Mesendoderm (in vitro differentiated cells): ENCODE data around the gene UNC5B.

Experiments used
- DNase-seq: peaks from one replicate; pipeline ENCODE4 v3.0.0; 2013
- H2AK5ac ChIP-seq: 2 replicates; pipeline ENCODE4 v1.6.1; 2013; ENCODE audit warnings: low read length, inconsistent platforms
- H2BK120ac ChIP-seq: 2 replicates; pipeline ENCODE4 v1.6.1; 2013; ENCODE audit warnings: low read depth, mild to moderate bottlenecking, low read length, moderate library complexity, mixed read lengths
- H2BK15ac ChIP-seq: replicated peaks from 2 replicates; pipeline ENCODE4 v1.6.1; 2013; ENCODE audit warnings: low read depth, mild to moderate bottlenecking, moderate library complexity
- H2BK5ac ChIP-seq: 2 replicates; pipeline ENCODE4 v1.6.1; 2013; ENCODE audit warnings: low read length, inconsistent platforms
- H3K18ac ChIP-seq: 2 replicates; pipeline ENCODE4 v1.6.1; 2013; ENCODE audit warnings: mild to moderate bottlenecking, low read length, mixed read lengths
- H3K23ac ChIP-seq: one replicate; pipeline ENCODE4 v1.6.1; 2013; ENCODE audit warnings: low read length
- H3K27ac ChIP-seq: 2 replicates; pipeline ENCODE4 v1.5.1; 2013; ENCODE audit warnings: low read depth, mild to moderate bottlenecking, inconsistent platforms, low read length, moderate library complexity
- H3K27me3 ChIP-seq: 2 replicates; pipeline ENCODE4 v1.6.1; 2013; ENCODE audit warnings: low read length, control low read depth, mild to moderate bottlenecking, inconsistent platforms; ENCODE audit not compliant: insufficient read depth, poor library complexity
- H3K36me3 ChIP-seq: 2 replicates; pipeline ENCODE4 v1.6.1; 2013; ENCODE audit warnings: low read length, inconsistent platforms; ENCODE audit not compliant: control insufficient read depth, insufficient read depth
- H3K4ac ChIP-seq: one replicate; pipeline ENCODE4 v1.6.1; 2013; ENCODE audit warnings: low read depth, mild to moderate bottlenecking, low read length, moderate library complexity
- H3K4me1 ChIP-seq: 2 replicates; pipeline ENCODE4 v1.6.1; 2013; ENCODE audit warnings: low read depth, low read length, inconsistent platforms; ENCODE audit not compliant: control insufficient read depth
- H3K4me2 ChIP-seq: 2 replicates; pipeline ENCODE4 v1.6.1; 2013; ENCODE audit warnings: low read length
- H3K4me3 ChIP-seq: 2 replicates; pipeline ENCODE4 v1.5.1; 2013; ENCODE audit warnings: mild to moderate bottlenecking, low read length
- H3K56ac ChIP-seq: one replicate; pipeline ENCODE4 v1.6.1; 2013; ENCODE audit warnings: low read length
- H3K79me1 ChIP-seq: 2 replicates; pipeline ENCODE4 v1.6.1; 2013; ENCODE audit warnings: low read length, inconsistent platforms
- H3K79me2 ChIP-seq: 2 replicates; pipeline ENCODE4 v1.6.1; 2013; ENCODE audit warnings: mild to moderate bottlenecking, low read length; ENCODE audit not compliant: control insufficient read depth, insufficient read depth
- H3K9ac ChIP-seq: 2 replicates; pipeline ENCODE4 v1.6.1; 2013; ENCODE audit warnings: low read length, inconsistent platforms
- H4K5ac ChIP-seq: one replicate; pipeline ENCODE4 v1.6.1; 2013; ENCODE audit warnings: low read length
- H4K8ac ChIP-seq: one replicate; pipeline ENCODE4 v1.6.1; 2013; ENCODE audit warnings: low read depth, mild to moderate bottlenecking, control low read depth, low read length, moderate library complexity
- WGBS: extraction: QIAGEN DNeasy Blood & Tissue Kit; methylation state at CpG from one replicate; pipeline ENCODE4 v1.1.7; 2013; ENCODE audit warnings: low lambda C conversion rate, missing lambda C conversion rate; ENCODE audit not compliant: insufficient coverage; ENCODE audit errors: extremely low coverage; 5-methylcytosine and 5-hydroxymethylcytosine counted together

Gene UNC5B

GRCh38 chr10:71233482-71233892 lies 21.1 kb downstream of the UNC5B start:
- H3K79me2 ChIP-seq: peaks cover 7% of the 10 kb centered on the region
- peak overlapping the region; percentile 0 for H3K4ac ChIP-seq
- H3K18ac ChIP-seq: no peak overlapping the region
- DNase-seq: peak; percentile 54
- peak overlapping the region; percentile 36 for H2BK5ac ChIP-seq
- H3K56ac ChIP-seq: peak overlapping the region; percentile 53
- peak overlapping the region; percentile 32 for H3K23ac ChIP-seq
- no peak overlapping the region for H2BK15ac ChIP-seq
- H3K79me1 ChIP-seq: peaks cover 21% of the 10 kb centered on the region
- no peak overlapping the region for H4K8ac ChIP-seq
- H3K4me3 ChIP-seq: no peak overlapping the region
- peaks cover 68% of the 10 kb centered on the region for H3K4me1 ChIP-seq
- no CpG with 5 or more reads among the region's 3 CpGs for whole genome bisulfite sequencing
- no peak overlapping the region for H2BK120ac ChIP-seq
- H2AK5ac ChIP-seq: no peak overlapping the region
- no peaks in the 10 kb centered on the region for H3K36me3 ChIP-seq
- H3K9ac ChIP-seq: no peak overlapping the region
- H3K27ac ChIP-seq: peak overlapping the region; percentile 45
- H3K27me3 ChIP-seq: no peaks in the 10 kb centered on the region
- no peak overlapping the region for H3K4me2 ChIP-seq
- H4K5ac ChIP-seq: no peak overlapping the region

- Histone ChIP-seq H3K4me2 (no peak overlapping the region), H3K4me3 (no peak overlapping the region), H3K36me3 (no peaks in the 10 kb centered on the region), H3K79me1 (peaks cover 21% of the 10 kb centered on the region), H3K27ac (peak overlapping the region; percentile 86), H2BK15ac (no peak overlapping the region), H2BK120ac (no peak overlapping the region), H4K5ac (no peak overlapping the region), H3K56ac (peak overlapping the region; percentile 71), H3K18ac (peak overlapping the region; percentile 33), H2BK5ac (peak overlapping the region; percentile 81), H3K4ac (peak overlapping the region; percentile 56), H2AK5ac (peak overlapping the region; percentile 90), H3K4me1 (peaks cover 66% of the 10 kb centered on the region), H3K27me3 (no peaks in the 10 kb centered on the region), H3K23ac (no peak overlapping the region), H3K9ac (peak overlapping the region; percentile 49), H3K79me2 (peaks cover 7% of the 10 kb centered on the region), H4K8ac (no peak overlapping the region)
- DNase-seq: peak; percentile 58
- WGBS: no CpG with 5 or more reads among the region's 10 CpGs
These were observed 21.9 kb downstream of the UNC5B start for GRCh38 chr10:71234004-71234894.

- Histone ChIP-seq H3K79me2 (peaks cover 7% of the 10 kb centered on the region), H3K4me2 (no peak overlapping the region), H3K79me1 (peaks cover 21% of the 10 kb centered on the region), H3K4ac (peak overlapping the region; percentile 62), H3K18ac (peak overlapping the region; percentile 55), H3K9ac (peak overlapping the region; percentile 64), H3K36me3 (no peaks in the 10 kb centered on the region), H3K4me1 (peaks cover 59% of the 10 kb centered on the region), H3K27ac (peak overlapping the region; percentile 86), H2BK5ac (peak overlapping the region; percentile 98), H2BK15ac (no peak overlapping the region), H3K23ac (no peak overlapping the region), H3K56ac (peak overlapping the region; percentile 84), H2AK5ac (peak overlapping the region; percentile 89), H4K5ac (no peak overlapping the region), H2BK120ac (peak overlapping the region; percentile 7), H3K27me3 (no peaks in the 10 kb centered on the region), H4K8ac (no peak overlapping the region), H3K4me3 (no peak overlapping the region)
- no CpG with 5 or more reads among the region's 16 CpGs for WGBS
- DNase-seq: peak; percentile 87
These were observed 22.8 kb downstream of the UNC5B start for GRCh38 chr10:71234970-71235685.

- no peak overlapping the region for H4K5ac ChIP-seq
- DNase-seq: no peak
- H2BK5ac ChIP-seq: peak overlapping the region; percentile 98
- no peak overlapping the region for H3K4me2 ChIP-seq
- WGBS: no CpG with 5 or more reads among the region's 7 CpGs
- H3K4ac ChIP-seq: peak overlapping the region; percentile 62
- no peak overlapping the region for H3K23ac ChIP-seq
- no peak overlapping the region for H3K4me3 ChIP-seq
- peaks cover 4% of the 10 kb centered on the region for H3K79me2 ChIP-seq
- H3K27me3 ChIP-seq: no peaks in the 10 kb centered on the region
- H3K79me1 ChIP-seq: peaks cover 17% of the 10 kb centered on the region
- H3K9ac ChIP-seq: no peak overlapping the region
- H3K56ac ChIP-seq: peak overlapping the region; percentile 84
- peak overlapping the region; percentile 78 for H3K27ac ChIP-seq
- peaks cover 53% of the 10 kb centered on the region for H3K4me1 ChIP-seq
- H3K36me3 ChIP-seq: no peaks in the 10 kb centered on the region
- peak overlapping the region; percentile 55 for H3K18ac ChIP-seq
- H4K8ac ChIP-seq: no peak overlapping the region
- peak overlapping the region; percentile 89 for H2AK5ac ChIP-seq
- H2BK120ac ChIP-seq: peak overlapping the region; percentile 7
- no peak overlapping the region for H2BK15ac ChIP-seq
These were observed 23.4 kb downstream of the UNC5B start for GRCh38 chr10:71235808-71236207.

GRCh38 chr10:71236286-71236685 lies 23.9 kb downstream of the UNC5B start:
- Histone ChIP-seq H3K79me1 (peaks cover 16% of the 10 kb centered on the region), H3K4me2 (no peak overlapping the region), H3K4me3 (no peak overlapping the region), H3K27me3 (no peaks in the 10 kb centered on the region), H2BK5ac (peak overlapping the region; percentile 58), H4K5ac (no peak overlapping the region), H3K56ac (peak overlapping the region; percentile 84), H3K9ac (peak overlapping the region; percentile 42), H3K27ac (no peak overlapping the region), H2BK120ac (no peak overlapping the region), H4K8ac (no peak overlapping the region), H2BK15ac (no peak overlapping the region), H3K4ac (peak overlapping the region; percentile 56), H3K79me2 (peaks cover 4% of the 10 kb centered on the region), H3K18ac (peak overlapping the region; percentile 55), H2AK5ac (peak overlapping the region; percentile 89), H3K36me3 (no peaks in the 10 kb centered on the region), H3K23ac (no peak overlapping the region), H3K4me1 (peaks cover 51% of the 10 kb centered on the region)
- no CpG with 5 or more reads among the region's 10 CpGs for WGBS
- peak; percentile 45 for DNase-seq
